ENCODE results near the gene DLGAP1.
"Not testable (repeated sequence)": the region's sequence is repeated elsewhere in the genome, so short reads cannot be mapped to it uniquely, and the experiment has no call there.

The DLGAP1 gene

DNA sequence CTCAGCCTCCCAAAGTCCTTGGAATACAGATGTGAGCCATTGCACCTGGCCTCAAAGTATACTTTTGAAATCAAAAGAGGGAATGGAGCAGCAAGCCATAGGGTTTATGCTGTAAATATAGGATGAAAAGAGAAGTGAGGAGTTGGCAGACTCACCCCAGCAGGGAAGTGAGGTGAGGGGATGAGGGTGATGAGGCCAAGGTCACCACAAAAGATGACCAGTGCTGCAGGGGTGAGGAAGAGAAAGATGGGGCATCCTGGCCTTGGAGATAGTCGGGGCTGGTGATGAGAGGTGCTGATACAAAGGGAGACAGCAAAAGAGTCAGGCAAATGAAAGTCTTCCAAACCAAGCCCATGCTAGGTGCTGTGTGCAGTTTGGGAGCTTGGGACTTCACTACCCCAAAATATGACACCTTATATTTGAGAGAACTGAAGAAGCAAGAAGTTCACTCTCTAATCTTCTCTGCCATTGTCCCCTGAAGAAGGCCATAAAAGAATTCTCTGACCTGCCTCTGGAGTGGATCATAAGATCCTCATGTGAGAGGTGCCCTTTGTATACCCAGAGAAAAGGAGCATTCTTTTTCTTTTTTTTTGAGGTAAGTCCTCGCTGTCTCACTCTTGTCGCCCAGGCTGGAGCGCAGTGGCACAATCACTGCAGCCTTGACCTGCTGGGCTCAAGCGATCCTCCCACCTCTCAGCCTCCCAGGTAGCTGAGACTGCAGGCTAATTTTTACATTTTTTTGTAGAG lies 974.1 kb downstream of the DLGAP1 start:
- no peak for DNase-seq (ENCODE audit: low spot score)

DNA sequence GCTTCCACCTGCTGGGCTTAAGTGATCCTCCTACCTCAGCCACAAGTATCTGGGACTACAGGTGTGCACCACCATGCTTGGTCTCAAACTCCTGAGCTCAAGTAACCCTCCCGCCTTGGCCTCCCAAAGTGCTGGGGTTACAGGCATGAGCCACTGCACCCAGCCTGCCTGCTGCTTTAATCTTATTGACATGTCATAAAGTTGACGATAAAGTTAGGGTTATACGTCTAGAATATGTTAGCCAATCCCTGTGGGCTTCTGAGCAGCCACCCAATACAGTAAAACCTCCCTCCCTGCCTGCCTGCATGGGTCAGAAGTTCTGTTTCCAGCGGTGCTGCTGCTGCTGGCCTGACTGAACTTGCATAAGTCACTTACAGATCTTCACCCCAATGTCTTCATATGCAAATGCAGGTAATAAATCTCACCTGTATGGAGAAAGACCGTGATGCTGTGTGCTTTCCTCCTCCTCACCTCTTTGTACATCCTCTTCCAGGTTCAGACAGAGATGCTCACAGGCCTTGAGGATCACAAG lies 975.1 kb downstream of the DLGAP1 start:
- DNase-seq (ENCODE audit: low spot score): no peak

DNA sequence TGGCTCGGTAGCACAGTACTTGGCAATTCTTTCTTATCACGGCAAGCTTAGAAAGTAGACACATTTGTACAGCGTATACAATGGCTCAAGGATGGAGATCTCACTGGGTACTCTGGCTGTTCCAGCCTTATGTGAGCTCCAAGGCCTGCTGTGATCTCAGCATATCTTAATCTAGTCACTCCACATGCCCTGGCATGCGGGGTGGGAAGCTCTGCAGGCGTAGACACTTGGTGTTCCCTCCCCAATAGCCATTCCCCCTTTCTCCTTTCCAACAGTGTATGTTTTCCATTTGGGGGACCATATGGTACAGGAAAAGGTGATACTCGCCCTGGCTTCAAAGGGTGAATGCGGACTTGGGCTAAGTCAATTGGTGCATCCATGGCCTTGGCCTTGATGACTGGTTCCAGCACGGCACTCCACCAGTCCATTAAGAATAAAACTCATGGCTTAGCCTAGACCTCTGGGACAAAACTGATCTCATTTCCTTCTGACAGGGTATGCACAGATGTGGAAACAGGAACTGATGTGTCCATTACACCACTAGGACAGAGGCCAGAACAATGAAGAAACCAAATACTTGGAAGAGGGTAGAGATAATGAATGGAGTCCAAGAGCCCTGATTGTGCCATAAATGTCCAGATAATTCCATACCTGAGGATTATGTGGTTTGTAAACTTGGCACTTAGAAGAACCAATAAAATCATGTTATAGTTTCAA lies 976.7 kb downstream of the DLGAP1 start:
- DNase-seq (ENCODE audit: low spot score): no peak

DNA sequence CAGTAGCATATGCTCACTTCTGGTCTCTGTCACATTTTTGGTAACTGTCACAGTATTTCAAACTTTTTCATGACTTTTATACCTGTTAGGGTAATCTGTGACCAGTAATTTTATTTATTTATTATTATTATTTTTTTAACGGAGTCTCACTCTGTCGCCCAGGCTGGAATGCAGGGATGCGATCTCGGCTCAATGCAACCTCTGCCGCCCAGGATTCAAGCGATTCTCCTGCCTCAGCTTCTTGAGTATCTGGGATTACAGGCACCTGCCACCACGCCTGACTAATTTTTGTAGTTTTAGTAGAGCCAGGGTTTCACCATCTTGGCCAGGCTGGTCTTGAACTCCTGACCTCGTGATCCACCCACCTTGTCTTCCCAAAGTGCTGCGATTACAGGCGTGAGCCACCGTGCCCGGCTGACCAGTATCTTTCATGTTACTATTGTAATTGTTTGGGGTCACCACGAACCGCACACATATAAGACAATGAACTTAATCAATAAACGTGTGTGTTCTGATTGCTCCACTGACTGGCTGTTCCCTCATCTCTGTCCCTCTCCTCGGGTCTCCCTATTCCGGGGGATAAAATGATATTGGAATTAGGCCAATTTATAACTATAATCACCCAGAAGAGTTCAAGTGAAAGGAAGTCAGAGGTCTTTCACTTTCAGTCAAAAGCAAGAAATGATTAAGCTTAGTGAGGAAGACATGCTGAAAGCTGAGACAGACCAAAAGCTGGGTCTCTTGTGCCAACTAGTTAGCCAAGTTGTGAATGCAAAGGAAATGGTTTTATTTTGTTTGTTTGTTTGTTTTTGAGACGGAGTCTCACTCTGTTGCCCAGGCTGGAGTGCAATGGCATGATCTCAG lies 982.2 kb downstream of the DLGAP1 start:
- no peak for DNase-seq (ENCODE audit: low spot score)

GRCh38 chr18:3472121-3472520 lies 983.0 kb downstream of the DLGAP1 start:
- DNase-seq (ENCODE audit: low spot score): not testable (repeated sequence)

DNA sequence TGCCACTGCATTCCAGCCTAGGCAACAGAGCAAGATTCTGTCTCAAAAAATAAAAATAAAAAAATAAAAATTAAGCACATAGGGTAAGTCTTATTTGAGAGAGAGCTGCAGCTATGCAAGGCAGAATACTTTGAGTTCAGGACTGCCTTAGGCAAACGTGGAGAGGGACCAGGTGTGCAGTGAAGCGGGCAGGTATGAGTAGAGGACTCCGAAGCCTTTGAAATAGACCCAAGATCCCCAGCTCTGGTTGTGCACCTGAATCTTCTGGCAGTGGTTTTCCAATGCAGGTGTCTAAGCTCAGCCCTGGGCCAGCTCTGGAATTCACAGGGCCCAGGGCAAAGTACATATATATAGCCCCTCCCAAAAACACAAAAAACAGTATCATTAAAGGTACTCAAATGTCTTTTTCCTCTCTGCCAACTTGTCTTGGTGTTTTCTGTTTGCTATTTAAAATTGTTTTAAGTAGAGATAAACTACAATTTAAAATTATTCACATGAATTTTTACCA lies 983.9 kb downstream of the DLGAP1 start:
- no peak for DNase-seq (ENCODE audit: low spot score)

GRCh38 chr18:3468833-3469232 lies 986.3 kb downstream of the DLGAP1 start:
- DNase-seq (ENCODE audit: low spot score): no peak

DNA sequence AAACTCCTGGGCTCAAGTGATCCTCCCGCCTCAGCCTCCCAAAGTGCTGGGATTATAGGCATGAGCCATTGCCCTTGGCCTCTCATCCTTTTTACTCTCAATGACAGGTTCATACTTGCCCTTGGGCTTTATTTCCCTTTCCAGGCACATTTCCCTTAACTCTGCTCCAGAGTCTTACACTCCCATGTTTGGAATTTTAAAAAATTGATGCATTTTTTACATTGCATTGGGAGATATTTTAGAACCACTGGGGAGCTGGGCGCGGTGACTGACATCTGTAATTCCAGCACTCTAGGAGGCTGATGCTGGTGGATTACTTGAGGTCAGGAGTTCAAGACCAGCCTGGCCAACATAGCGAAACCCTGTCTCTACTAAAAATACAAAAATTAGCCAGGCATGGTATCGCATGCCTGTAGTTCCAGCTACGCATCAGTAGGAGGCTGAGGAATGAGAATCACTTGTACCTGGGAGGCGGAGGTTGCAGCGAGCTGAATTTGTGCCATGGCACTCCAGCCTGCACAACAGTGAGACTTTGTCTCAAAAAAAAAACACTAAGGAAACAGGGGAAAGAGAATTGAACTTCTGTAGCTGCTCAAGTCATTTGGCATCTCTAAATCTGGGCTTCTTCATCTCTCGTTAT lies 986.9 kb downstream of the DLGAP1 start:
- no peak for DNase-seq (ENCODE audit: low spot score)

GRCh38 chr18:3466872-3467271 lies 988.2 kb downstream of the DLGAP1 start:
- DNase-seq (ENCODE audit: low spot score): no peak

DNA sequence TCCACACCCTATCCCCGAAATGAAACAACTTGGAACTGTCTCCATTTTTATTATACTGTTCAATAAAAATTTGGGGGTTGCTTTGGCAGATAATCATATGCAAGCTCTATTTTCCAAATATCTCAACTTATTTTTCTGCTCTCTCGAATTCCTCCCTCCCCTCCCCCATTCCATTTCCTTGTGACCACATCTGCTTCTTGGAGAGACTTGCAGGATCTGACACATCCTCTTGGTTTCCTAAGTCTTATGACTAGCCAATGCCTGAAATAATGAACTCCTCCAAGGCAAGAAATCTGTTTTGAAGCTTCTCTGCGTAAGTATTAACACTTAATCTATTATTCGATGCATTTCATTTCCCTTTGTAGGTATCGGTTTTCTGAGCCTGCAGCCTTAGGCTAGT lies 989.1 kb downstream of the DLGAP1 start:
- no peak for DNase-seq (ENCODE audit: low spot score)

GRCh38 chr18:3463051-3463450 lies 992.1 kb downstream of the DLGAP1 start:
- no peak for DNase-seq (ENCODE audit: low spot score)

GRCh38 chr18:3461704-3462103 lies 993.4 kb downstream of the DLGAP1 start:
- no peak for DNase-seq (ENCODE audit: low spot score)

- DNase-seq (ENCODE audit: low spot score): no peak
Measured at GRCh38 chr18:3460823-3461398, 994.2 kb downstream of the DLGAP1 start.

GRCh38 chr18:3458952-3459853 lies 995.9 kb downstream of the DLGAP1 start:
- no peak for DNase-seq (ENCODE audit: low spot score)

DNA sequence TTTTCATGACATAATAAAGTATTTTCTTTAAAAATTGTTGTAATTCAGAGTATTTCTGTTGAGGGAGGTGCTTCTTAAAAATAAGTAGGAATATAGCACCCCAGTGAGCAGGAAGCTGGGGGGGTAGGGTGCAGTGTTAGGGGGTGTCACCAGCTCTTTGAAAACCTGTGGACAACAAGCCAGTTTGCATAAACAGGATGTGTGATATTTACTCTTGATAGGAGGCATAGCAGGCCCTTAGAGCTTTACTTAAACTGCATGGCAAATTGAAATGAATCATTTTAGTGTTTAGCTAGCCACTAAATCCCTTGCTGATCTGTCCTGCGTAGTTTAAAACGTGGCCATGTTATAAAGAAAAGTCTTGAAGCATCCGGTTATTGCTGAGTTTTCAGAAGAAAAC lies 996.7 kb downstream of the DLGAP1 start:
- no peak for DNase-seq (ENCODE audit: low spot score)

DNA sequence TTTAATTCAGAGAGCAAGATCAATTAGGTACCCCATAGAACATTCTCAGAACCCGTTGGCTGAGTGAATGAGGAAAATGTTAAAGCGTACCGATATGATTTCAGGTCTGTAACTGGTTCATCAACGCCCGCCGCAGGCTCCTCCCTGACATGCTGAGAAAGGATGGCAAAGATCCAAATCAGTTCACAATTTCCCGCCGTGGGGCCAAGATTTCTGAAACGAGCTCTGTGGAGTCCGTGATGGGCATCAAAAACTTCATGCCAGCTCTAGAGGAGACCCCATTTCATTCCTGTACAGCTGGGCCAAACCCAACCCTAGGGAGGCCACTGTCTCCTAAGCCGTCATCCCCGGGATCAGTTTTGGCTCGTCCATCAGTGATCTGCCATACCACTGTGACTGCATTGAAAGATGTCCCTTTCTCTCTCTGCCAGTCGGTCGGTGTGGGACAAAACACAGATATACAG lies 997.8 kb downstream of the DLGAP1 start:
- DNase-seq (ENCODE audit: low spot score): no peak

- DNase-seq (ENCODE audit: low spot score): no peak
Measured at GRCh38 chr18:3456686-3457069, 998.4 kb downstream of the DLGAP1 start.

GRCh38 chr18:3455907-3456685 lies 999.0 kb downstream of the DLGAP1 start:
- DNase-seq (ENCODE audit: low spot score): no peak

DNA sequence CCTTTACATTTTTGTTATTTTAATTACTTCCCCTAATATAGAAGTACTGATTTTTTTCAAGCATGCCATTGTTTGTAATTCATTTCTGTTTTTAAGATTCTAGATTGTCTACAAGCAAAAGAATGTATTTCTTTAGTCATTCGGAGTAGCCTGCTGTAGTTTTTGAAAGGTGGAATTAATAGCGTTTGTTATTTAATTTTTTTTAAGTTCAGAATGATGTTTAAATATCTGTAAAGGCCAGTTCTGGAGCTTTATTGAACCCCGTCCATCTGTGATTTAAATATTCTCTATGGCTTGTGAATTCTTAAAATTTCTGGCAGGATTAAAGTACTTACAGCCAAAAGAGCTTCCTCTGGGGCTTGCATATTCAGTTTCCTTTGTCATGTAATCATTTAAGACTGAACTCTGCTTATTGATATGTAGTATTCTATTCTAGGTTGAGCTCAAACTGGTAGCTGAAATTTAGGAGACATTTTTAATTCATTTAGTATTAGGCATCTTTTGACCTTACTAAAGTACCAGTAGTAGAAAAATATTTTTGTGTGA lies 999.9 kb downstream of the DLGAP1 start:
- no peak for DNase-seq (ENCODE audit: low spot score)
